Stimulated activated CD4-positive, alpha-beta T cell treated with anti-CD3 and anti-CD28 coated beads, Interleukin-2, amount 100 ng/mL, for 24 hours (primary cell): Measurements from ENCODE around the gene OPRD1.
"Not testable (repeated sequence)": the region's sequence is repeated elsewhere in the genome, so short reads cannot be mapped to it uniquely, and the experiment has no call there.

Experiments
- DNase-seq, 2 donors: peaks; one replicate each; pipeline ENCODE4 v3.0.0-alpha.2; 2020

OPRD1 gene

GRCh38 chr1:28848416-28848815, 36.4 kb downstream of the OPRD1 start:
- no peak for DNase-seq

- no peak for DNase-seq
These were observed 41.2 kb downstream of the OPRD1 start for GRCh38 chr1:28853093-28853742.

GRCh38 chr1:28854406-28854805, 42.4 kb downstream of the OPRD1 start:
- not testable (repeated sequence) for DNase-seq

- DNase-seq = no peak
These were observed 43.1 kb downstream of the OPRD1 start for GRCh38 chr1:28855046-28855445.

- no peak for DNase-seq
These were observed 43.5 kb downstream of the OPRD1 start for GRCh38 chr1:28855469-28855951.

- DNase-seq = no peak
These were observed 44.0 kb downstream of the OPRD1 start for GRCh38 chr1:28855969-28856368.

- DNase-seq = no peak
These were observed 48.5 kb downstream of the OPRD1 start for GRCh38 chr1:28860332-28861073.

GRCh38 chr1:28862571-28863403, 50.8 kb downstream of the OPRD1 start:
- DNase-seq = no peak

GRCh38 chr1:28864695-28865094, 52.7 kb downstream of the OPRD1 start:
- no peak for DNase-seq

GRCh38 chr1:28865997-28866650, 54.2 kb downstream of the OPRD1 start:
- no peak for DNase-seq

GRCh38 chr1:28867850-28868249, 55.9 kb downstream of the OPRD1 start:
- DNase-seq = no peak

GRCh38 chr1:28869952-28870351, 58.0 kb downstream of the OPRD1 start:
- no peak for DNase-seq

GRCh38 chr1:28871631-28872401, 59.8 kb downstream of the OPRD1 start:
- DNase-seq = no peak

GRCh38 chr1:28875134-28875533, 63.2 kb downstream of the OPRD1 start:
- not testable (repeated sequence) for DNase-seq

GRCh38 chr1:28877132-28877781, 65.3 kb downstream of the OPRD1 start:
- peak; percentile 80 to 81 for DNase-seq

GRCh38 chr1:28878796-28879195, 66.8 kb downstream of the OPRD1 start:
- DNase-seq = no peak

- DNase-seq = peak; percentile 84 to 87
These were observed 70.1 kb downstream of the OPRD1 start for GRCh38 chr1:28882009-28882628.

GRCh38 chr1:28883242-28883616, 71.3 kb downstream of the OPRD1 start:
- DNase-seq = no peak

- DNase-seq = peak in 1 of 2 donors; percentile 29
These were observed 73.5 kb downstream of the OPRD1 start for GRCh38 chr1:28885472-28885877.

- no peak for DNase-seq
These were observed 74.2 kb downstream of the OPRD1 start for GRCh38 chr1:28885977-28886730.
